SK-N-SH treated with all-trans-retinoic acid at 6 μM for 48 hours (cell line): ENCODE results near the gene MYOM1.

ENCODE experiments used
- GLIS3 ChIP-seq: fragments of 250-450 bp; sonication (Bioruptor Pico); IDR thresholded peaks from 2 replicates; pipeline ENCODE4 v1.5.0; 2020; ENCODE audit warnings: mild to moderate bottlenecking, moderate library complexity
- ZFP30 ChIP-seq: fragments of 450-650 bp; formaldehyde crosslinking; IDR thresholded peaks from 2 replicates; pipeline ENCODE4 v1.5.0; 2022; ENCODE audit warnings: mild to moderate bottlenecking, moderate library complexity

DNA sequence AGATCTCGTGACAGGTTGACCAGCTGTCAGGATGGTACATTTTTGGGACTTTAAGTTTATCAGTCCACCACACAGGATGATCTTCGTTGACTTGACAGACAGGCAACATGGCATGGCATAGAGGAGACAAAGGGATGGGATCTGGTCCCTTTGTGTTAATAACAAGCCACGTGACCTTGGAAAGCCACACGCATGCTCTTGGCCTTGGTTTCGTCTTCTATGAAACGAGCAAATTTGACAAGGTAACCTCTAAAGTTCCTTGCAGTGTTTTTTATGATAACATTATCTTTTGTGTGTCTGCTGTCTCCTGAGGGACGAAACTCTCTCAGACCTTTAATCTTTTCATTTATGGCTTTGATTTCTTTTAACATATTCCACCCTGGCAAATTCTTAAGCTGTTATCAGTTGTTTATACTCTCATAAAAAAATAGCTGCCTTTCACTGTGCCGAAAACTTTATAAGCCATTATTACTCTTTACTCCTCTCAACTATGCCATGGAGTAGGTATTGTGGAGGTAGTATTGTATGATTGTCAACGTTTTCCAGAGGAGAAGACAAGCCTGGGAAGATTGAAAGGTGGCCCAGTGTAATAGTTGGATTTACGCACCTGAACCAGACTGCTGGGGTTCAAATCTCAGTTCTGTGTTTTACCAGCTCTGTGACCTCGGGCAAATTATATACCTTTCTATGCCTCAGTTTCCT is 81.3 kb downstream of the MYOM1 start:
- TF ChIP-seq ZFP30 (CRISPR knock-in tag), result no peak
- TF ChIP-seq GLIS3, result no peak
